Measurements from ENCODE around the gene PRDM16. TPM values are rescaled to one million over a fixed set of nuclear protein-coding genes. Genes with fewer than 3 reads are reported as not detected.

Gene PRDM16
- total and polyA plus RNA-seq, 2 donors (not counting 1 experiment from before 2014, with no cell fraction given) = 0.03 to 0.12 TPM

- CTCF ChIA-PET = no interaction called here
- Histone ChIP-seq H3K27ac (ENCODE audit: low read length in 2 of 2) (no peak overlapping the region), H2AFZ (ENCODE audit: insufficient read depth, low read depth, low read length, poor library complexity, severe bottlenecking) (no peak overlapping the region), H3K4me1 (ENCODE audit: control insufficient read depth in 2 of 2, insufficient read depth in 2 of 2, low read length in 2 of 2) (peaks cover 0 to 7% of the 10 kb centered on the region in 2 donors), H3K9me3 (ENCODE audit: control extremely low read depth in 1 of 3, control insufficient read depth in 2 of 3, insufficient read depth in 1 of 3, low read length in 2 of 3) (peaks cover 0 to 9% (median 0%) of the 10 kb centered on the region in 3 donors), H4K20me1 (ENCODE audit: control insufficient read depth, insufficient read depth, low read length, poor library complexity, severe bottlenecking) (no peaks in the 10 kb centered on the region), H3K4me2 (replicated peaks; ENCODE audit: low read depth, low read length, poor library complexity, severe bottlenecking) (no peak overlapping the region), H3K9ac (ENCODE audit: low read length) (no peak overlapping the region), H3K27me3 (replicated peaks in 1 of 4; ENCODE audit: control extremely low read depth in 1 of 4, control insufficient read depth in 3 of 4, insufficient read depth in 4 of 4, low read length in 3 of 4) (peaks cover 0 to 15% (median 0%) of the 10 kb centered on the region in 4 experiments), H3K79me2 (ENCODE audit: control insufficient read depth, insufficient read depth, low read length) (no peaks in the 10 kb centered on the region), H3K4me3 (ENCODE audit: control extremely low read depth in 1 of 5, extremely low read depth in 1 of 5, insufficient read depth in 1 of 5, low read depth in 2 of 5, low read length in 4 of 5) (no peak overlapping the region), H3K36me3 (replicated peaks in 1 of 2; ENCODE audit: control extremely low read depth in 1 of 2, control insufficient read depth in 1 of 2, extremely low read depth in 1 of 2, insufficient read depth in 2 of 2, low read length in 1 of 2) (no peaks in the 10 kb centered on the region)
- DNase-seq = no peak
- POLR2A ChIA-PET = no interaction called here
- TF ChIP-seq CTCF (IDR thresholded peaks at IDR 0.05) = no peak
- WGBS (ENCODE audit: insufficient coverage) = 83% methylated on average over 10 of the region's 10 CpGs
- intact Hi-C loops (cut with micrococcal nuclease) = no loop called here
- H3K4me1 Mint-ChIP-seq = peaks cover 2% of the 10 kb centered on the region
- H3K27ac Mint-ChIP-seq = no peak overlapping the region
- H3K27me3 Mint-ChIP-seq = peaks cover 19% of the 10 kb centered on the region
- no peak overlapping the region for H3K4me3 Mint-ChIP-seq
- ATAC-seq (ENCODE audit: low read depth) = no peak
- H3K9me3 Mint-ChIP-seq (ENCODE audit: insufficient read depth) = no peaks in the 10 kb centered on the region
These were observed 90.1 kb downstream of the PRDM16 start for GRCh38 chr1:3159121-3159520.

GRCh38 chr1:3159996-3160395, 91.0 kb downstream of the PRDM16 start:
- peaks cover 0 to 9% (median 0%) of the 10 kb centered on the region in 3 donors for H3K9me3 ChIP-seq (ENCODE audit: control extremely low read depth in 1 of 3, control insufficient read depth in 2 of 3, insufficient read depth in 1 of 3, low read length in 2 of 3)
- no peaks in the 10 kb centered on the region for H3K36me3 ChIP-seq (replicated peaks in 1 of 2; ENCODE audit: control extremely low read depth in 1 of 2, control insufficient read depth in 1 of 2, extremely low read depth in 1 of 2, insufficient read depth in 2 of 2, low read length in 1 of 2)
- no peak overlapping the region for H3K4me3 ChIP-seq (ENCODE audit: control extremely low read depth in 1 of 5, extremely low read depth in 1 of 5, insufficient read depth in 1 of 5, low read depth in 2 of 5, low read length in 4 of 5)
- H2AFZ ChIP-seq (ENCODE audit: insufficient read depth, low read depth, low read length, poor library complexity, severe bottlenecking) = no peak overlapping the region
- no peak for DNase-seq
- Mint-ChIP-seq H3K27ac (no peak overlapping the region), H3K9me3 (ENCODE audit: insufficient read depth) (no peaks in the 10 kb centered on the region), H3K4me3 (no peak overlapping the region), H3K4me1 (peaks cover 2% of the 10 kb centered on the region), H3K27me3 (peaks cover 18% of the 10 kb centered on the region)
- peaks cover 0 to 12% (median 0%) of the 10 kb centered on the region in 4 experiments for H3K27me3 ChIP-seq (replicated peaks in 1 of 4; ENCODE audit: control extremely low read depth in 1 of 4, control insufficient read depth in 3 of 4, insufficient read depth in 4 of 4, low read length in 3 of 4)
- ChIA-PET POLR2A (no interaction called here), CTCF (no interaction called here)
- no peak overlapping the region for H3K9ac ChIP-seq (ENCODE audit: low read length)
- intact Hi-C loops (cut with micrococcal nuclease) = no loop called here
- TF ChIP-seq CTCF (IDR thresholded peaks at IDR 0.05) = no peak
- TF ChIP-seq EZH2 (IDR thresholded peaks at IDR 0.05; ENCODE audit: borderline replicate concordance, insufficient read depth, low read depth, low read length, poor library complexity, severe bottlenecking) = no peak
- no peak overlapping the region for H3K27ac ChIP-seq (ENCODE audit: low read length in 2 of 2)
- ATAC-seq (ENCODE audit: low read depth) = no peak
- WGBS (ENCODE audit: insufficient coverage) = 71% methylated on average over 7 of the region's 8 CpGs
- H4K20me1 ChIP-seq (ENCODE audit: control insufficient read depth, insufficient read depth, low read length, poor library complexity, severe bottlenecking) = no peaks in the 10 kb centered on the region
- no peaks in the 10 kb centered on the region for H3K79me2 ChIP-seq (ENCODE audit: control insufficient read depth, insufficient read depth, low read length)
- H3K4me2 ChIP-seq (replicated peaks; ENCODE audit: low read depth, low read length, poor library complexity, severe bottlenecking) = no peak overlapping the region
- peaks cover 0 to 7% of the 10 kb centered on the region in 2 donors for H3K4me1 ChIP-seq (ENCODE audit: control insufficient read depth in 2 of 2, insufficient read depth in 2 of 2, low read length in 2 of 2)
